ENCODE results near the gene SLC25A45.

Gene SLC25A45

DNA sequence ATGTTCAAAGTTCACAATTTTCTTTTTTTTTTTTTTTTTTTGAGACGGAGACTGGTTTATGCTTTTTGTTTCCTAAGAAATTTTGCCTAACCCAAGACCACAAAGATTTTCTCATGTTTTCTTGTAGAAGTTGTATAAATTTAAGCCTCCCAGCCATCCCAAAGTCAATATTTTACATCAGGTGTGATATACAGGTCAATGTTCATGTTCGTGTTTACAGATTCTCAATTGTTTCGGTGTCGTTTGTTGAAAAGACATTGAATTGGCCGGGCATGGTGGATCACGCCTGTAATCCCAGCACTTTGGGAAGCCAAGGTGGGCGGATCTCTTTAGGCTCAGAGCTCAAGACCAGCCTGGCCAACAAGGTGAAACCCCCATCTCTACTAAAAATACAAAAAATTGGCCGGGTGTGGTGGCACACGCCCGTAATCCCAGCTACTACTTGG is 19.4 kb upstream of the SLC25A45 start:
- peaks cover 42% of the 10 kb centered on the region for H3K36me3 ChIP-seq (ENCODE audit: control insufficient read depth, insufficient read depth, low read length)
- no peaks in the 10 kb centered on the region for H3K4me1 ChIP-seq (ENCODE audit: control insufficient read depth, insufficient read depth, low read length, poor library complexity, severe bottlenecking)
- no peak for DNase-seq
- H3K9me3 ChIP-seq (ENCODE audit: control insufficient read depth, low read length), result no peaks in the 10 kb centered on the region
- H3K27me3 ChIP-seq (replicated peaks; ENCODE audit: control insufficient read depth, insufficient read depth, low read length, poor library complexity, severe bottlenecking), result no peaks in the 10 kb centered on the region
- H3K4me3 ChIP-seq (ENCODE audit: insufficient read depth, low read depth, low read length, poor library complexity, severe bottlenecking), result no peak overlapping the region
- H3K27ac ChIP-seq (ENCODE audit: insufficient read depth, low read length, poor library complexity, severe bottlenecking), result no peak overlapping the region

DNA sequence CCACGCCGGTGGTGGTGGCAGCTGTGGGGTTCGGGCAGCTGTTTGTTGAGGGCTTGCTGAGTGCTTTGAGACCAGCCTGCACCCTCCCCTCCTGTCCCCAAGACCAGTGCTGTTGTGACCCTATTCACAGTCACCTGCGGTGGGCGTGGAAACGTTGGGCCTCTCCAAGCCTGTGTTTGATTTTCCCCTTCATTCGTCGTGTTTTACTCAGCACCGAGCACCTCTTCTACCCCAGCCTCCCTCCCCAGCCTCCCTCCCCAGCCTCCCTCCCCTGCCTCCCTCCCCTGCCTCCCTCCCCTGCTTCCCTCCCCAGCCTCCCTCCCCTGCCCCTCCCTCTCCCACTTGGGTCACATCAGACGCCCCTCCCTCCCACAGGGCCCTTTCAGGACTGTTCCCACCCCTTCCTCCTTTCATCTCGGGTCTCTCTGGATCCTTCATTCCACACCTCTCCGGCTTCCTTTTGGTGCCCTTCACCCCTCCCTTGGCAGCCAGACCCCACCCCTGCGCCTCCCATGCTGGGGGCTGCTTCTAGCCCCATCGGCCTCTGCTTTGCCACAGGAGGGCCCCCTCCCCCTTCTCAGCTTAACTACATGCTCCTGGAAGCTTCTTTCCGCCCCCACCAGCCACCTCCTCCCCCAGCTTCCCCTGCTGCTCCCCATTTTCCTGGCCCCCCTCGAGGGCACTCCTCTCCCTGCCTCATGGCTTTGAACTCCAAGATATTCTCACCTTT is 18.8 kb upstream of the SLC25A45 start:
- H3K4me1 ChIP-seq (ENCODE audit: control insufficient read depth, insufficient read depth, low read length, poor library complexity, severe bottlenecking), result no peaks in the 10 kb centered on the region
- no peaks in the 10 kb centered on the region for H3K27me3 ChIP-seq (replicated peaks; ENCODE audit: control insufficient read depth, insufficient read depth, low read length, poor library complexity, severe bottlenecking)
- no peaks in the 10 kb centered on the region for H3K9me3 ChIP-seq (ENCODE audit: control insufficient read depth, low read length)
- no peak for DNase-seq
- no peak overlapping the region for H3K27ac ChIP-seq (ENCODE audit: insufficient read depth, low read length, poor library complexity, severe bottlenecking)
- H3K4me3 ChIP-seq (ENCODE audit: insufficient read depth, low read depth, low read length, poor library complexity, severe bottlenecking), result no peak overlapping the region
- H3K36me3 ChIP-seq (ENCODE audit: control insufficient read depth, insufficient read depth, low read length), result peaks cover 45% of the 10 kb centered on the region

DNA sequence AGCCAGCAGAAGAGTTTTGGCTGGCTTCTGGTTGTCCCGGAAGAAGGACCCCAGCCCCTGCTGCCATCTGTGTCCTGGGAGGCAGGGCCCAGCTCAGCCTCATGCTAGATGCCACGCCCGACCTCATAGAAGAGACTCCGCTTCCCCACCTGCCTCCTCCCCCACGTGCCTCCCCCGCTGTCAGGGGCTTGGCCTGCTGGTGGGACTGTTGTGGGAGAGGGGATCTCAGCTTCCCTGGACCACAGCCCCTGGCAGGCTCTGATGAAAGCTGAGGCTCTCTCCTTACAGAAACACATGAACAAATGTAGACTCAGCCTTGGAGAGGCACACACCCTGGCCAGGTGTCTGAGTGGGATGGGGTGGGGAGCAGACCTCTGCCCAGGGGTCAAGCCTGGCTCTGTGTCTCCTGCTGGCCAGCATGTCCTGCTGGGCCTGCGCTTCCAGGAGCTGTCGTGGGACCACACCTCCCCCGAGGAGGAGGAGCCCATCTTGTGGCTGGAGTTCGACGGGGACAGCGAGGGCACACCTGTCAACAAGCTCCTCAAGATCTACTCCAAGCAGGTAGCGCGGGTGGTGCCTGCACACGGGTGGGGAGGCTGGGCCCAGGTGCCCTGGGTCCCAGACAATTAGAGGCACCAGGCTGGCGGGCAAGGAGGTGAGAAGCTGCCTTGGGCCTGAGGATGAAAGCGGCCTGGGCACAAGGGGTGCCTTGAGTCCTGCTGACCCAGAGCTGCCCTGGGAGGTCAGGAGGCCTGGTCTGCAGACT is 18.0 kb upstream of the SLC25A45 start:
- no peak for DNase-seq
- Histone ChIP-seq H3K27ac (ENCODE audit: insufficient read depth, low read length, poor library complexity, severe bottlenecking) (no peak overlapping the region), H3K36me3 (ENCODE audit: control insufficient read depth, insufficient read depth, low read length) (peaks cover 51% of the 10 kb centered on the region), H3K27me3 (replicated peaks; ENCODE audit: control insufficient read depth, insufficient read depth, low read length, poor library complexity, severe bottlenecking) (no peaks in the 10 kb centered on the region), H3K9me3 (ENCODE audit: control insufficient read depth, low read length) (no peaks in the 10 kb centered on the region), H3K4me3 (ENCODE audit: insufficient read depth, low read depth, low read length, poor library complexity, severe bottlenecking) (no peak overlapping the region), H3K4me1 (ENCODE audit: control insufficient read depth, insufficient read depth, low read length, poor library complexity, severe bottlenecking) (no peaks in the 10 kb centered on the region)

DNA sequence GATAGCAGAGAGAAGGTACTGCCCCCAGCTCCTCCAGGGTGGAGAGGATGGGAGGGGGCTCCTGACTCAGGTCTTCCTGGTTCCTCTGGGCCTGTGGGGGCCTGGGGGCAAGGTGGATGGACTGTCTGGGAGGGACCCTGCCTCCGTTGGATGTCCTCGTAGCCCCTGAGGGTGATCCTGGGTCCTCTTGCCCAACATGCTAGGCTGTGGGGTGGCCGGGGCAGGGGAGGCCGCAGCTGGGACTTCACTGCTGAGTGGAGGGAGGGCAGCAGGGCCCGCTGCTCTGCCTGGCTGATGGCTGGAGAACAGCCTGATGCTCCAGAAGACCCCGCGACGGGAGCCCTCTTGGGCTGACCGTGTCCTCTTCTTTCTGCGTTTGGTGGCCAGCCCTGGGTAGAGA is 17.4 kb upstream of the SLC25A45 start:
- no peaks in the 10 kb centered on the region for H3K4me1 ChIP-seq (ENCODE audit: control insufficient read depth, insufficient read depth, low read length, poor library complexity, severe bottlenecking)
- H3K4me3 ChIP-seq (ENCODE audit: insufficient read depth, low read depth, low read length, poor library complexity, severe bottlenecking), result no peak overlapping the region
- peaks cover 52% of the 10 kb centered on the region for H3K36me3 ChIP-seq (ENCODE audit: control insufficient read depth, insufficient read depth, low read length)
- H3K27me3 ChIP-seq (replicated peaks; ENCODE audit: control insufficient read depth, insufficient read depth, low read length, poor library complexity, severe bottlenecking), result no peaks in the 10 kb centered on the region
- H3K27ac ChIP-seq (ENCODE audit: insufficient read depth, low read length, poor library complexity, severe bottlenecking), result no peak overlapping the region
- no peaks in the 10 kb centered on the region for H3K9me3 ChIP-seq (ENCODE audit: control insufficient read depth, low read length)
- no peak for DNase-seq

DNA sequence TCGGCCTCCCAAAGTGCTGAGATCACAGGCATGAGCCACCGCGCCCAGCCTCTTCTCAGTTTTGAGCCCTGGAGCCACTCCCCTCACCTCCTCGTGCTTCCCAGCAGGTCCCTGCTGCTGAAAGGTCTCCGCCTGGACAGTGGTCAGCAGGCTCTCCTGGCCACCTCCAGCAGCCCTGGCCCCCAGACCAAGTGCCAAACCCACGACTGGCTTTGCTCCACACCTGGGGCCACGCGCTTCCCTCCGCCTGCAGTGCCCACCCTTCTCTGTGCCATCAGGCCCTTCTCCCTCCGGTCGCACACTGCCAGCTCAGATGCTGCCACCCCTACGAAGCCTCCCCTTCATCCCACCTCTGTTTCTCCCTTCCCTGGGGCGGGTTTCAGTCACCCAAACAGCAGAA is 16.8 kb upstream of the SLC25A45 start:
- Histone ChIP-seq H3K27me3 (replicated peaks; ENCODE audit: control insufficient read depth, insufficient read depth, low read length, poor library complexity, severe bottlenecking) (no peaks in the 10 kb centered on the region), H3K27ac (ENCODE audit: insufficient read depth, low read length, poor library complexity, severe bottlenecking) (no peak overlapping the region), H3K36me3 (ENCODE audit: control insufficient read depth, insufficient read depth, low read length) (peaks cover 52% of the 10 kb centered on the region), H3K9me3 (ENCODE audit: control insufficient read depth, low read length) (no peaks in the 10 kb centered on the region), H3K4me1 (ENCODE audit: control insufficient read depth, insufficient read depth, low read length, poor library complexity, severe bottlenecking) (no peaks in the 10 kb centered on the region), H3K4me3 (ENCODE audit: insufficient read depth, low read depth, low read length, poor library complexity, severe bottlenecking) (no peak overlapping the region)
- DNase-seq, result no peak

DNA sequence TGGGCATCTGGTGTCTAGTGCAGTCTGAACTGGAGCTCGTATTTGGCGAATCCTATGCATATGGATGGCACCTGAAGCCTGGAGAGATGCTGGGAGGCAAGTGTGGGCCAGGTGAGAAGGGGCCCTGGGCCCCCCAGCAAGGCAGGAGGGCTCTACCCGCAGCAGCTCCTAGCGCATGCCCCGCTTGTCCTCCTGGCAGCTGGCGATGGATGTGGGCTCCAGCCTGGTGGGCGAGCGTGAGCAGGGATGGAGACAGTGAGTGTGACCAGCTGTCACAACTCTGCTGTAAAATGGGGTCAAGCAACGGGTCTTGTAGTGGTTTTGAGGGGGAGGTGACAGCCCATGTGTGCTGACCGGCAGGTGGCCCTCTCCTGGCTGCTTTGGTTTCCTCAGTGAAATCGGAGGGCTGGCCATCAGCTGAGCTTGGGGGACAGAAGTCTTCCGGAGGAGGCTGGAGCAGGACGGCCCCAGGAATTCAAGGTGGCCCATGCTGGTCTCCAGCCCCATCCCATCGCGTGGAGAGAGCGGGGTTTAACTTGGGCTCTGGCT is 16.0 kb upstream of the SLC25A45 start:
- Histone ChIP-seq H3K27me3 (replicated peaks; ENCODE audit: control insufficient read depth, insufficient read depth, low read length, poor library complexity, severe bottlenecking) (no peaks in the 10 kb centered on the region), H3K9me3 (ENCODE audit: control insufficient read depth, low read length) (no peaks in the 10 kb centered on the region), H3K4me1 (ENCODE audit: control insufficient read depth, insufficient read depth, low read length, poor library complexity, severe bottlenecking) (no peaks in the 10 kb centered on the region), H3K27ac (ENCODE audit: insufficient read depth, low read length, poor library complexity, severe bottlenecking) (no peak overlapping the region), H3K4me3 (ENCODE audit: insufficient read depth, low read depth, low read length, poor library complexity, severe bottlenecking) (no peak overlapping the region), H3K36me3 (ENCODE audit: control insufficient read depth, insufficient read depth, low read length) (peaks cover 55% of the 10 kb centered on the region)
- no peak for DNase-seq

DNA sequence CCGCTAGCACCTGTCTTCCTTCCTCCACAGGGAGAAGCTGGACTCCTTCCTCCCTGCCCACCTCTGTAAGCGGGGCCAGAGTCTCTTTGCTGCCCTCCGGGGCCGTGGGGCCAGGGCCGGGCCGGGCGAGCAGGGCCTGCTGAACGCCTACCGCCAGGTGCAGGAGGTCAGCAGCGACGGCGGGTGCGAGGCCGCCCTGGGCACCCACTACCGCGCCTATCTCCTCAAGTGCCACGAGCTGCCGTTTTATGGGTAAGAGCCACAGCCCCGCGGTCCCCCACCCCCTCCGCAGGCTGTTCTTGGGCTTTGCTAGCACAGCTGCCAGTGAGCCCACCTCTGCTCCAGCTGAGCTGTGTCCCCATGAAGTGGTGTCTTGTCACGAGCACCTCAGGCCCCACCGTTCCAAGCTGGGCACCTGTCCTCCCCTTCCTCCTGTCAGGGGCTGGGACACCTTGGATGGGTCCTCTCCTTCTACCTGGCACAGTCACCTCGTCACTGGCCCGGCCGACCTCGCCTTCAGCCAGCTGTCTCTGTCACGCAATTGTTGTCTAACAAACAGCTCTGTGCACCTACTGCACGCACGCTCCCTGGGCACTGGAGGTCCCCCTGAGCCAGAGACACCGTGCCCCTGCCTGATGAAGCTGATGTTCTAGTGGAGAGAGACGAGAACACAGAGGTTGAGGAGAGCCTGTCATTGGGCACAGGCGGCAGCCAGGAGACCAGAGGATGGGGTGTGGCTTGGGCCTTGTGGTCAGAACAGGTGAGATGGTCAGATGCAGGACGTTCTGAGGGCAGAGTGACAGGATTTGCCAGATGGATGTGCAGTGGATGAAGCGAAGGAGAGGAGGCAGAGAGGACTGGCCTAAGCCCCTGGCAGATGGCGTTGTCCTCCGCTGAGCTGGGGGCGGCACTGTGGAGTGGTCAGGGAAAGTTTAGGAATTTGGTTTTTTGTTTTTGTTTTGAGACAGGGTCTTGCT is 14.6 kb upstream of the SLC25A45 start:
- Histone ChIP-seq H3K36me3 (ENCODE audit: control insufficient read depth, insufficient read depth, low read length) (peaks cover 55% of the 10 kb centered on the region), H3K27me3 (replicated peaks; ENCODE audit: control insufficient read depth, insufficient read depth, low read length, poor library complexity, severe bottlenecking) (no peaks in the 10 kb centered on the region), H3K27ac (ENCODE audit: insufficient read depth, low read length, poor library complexity, severe bottlenecking) (no peak overlapping the region), H3K4me1 (ENCODE audit: control insufficient read depth, insufficient read depth, low read length, poor library complexity, severe bottlenecking) (no peaks in the 10 kb centered on the region), H3K4me3 (ENCODE audit: insufficient read depth, low read depth, low read length, poor library complexity, severe bottlenecking) (no peak overlapping the region), H3K9me3 (ENCODE audit: control insufficient read depth, low read length) (no peaks in the 10 kb centered on the region)
- no peak for DNase-seq

DNA sequence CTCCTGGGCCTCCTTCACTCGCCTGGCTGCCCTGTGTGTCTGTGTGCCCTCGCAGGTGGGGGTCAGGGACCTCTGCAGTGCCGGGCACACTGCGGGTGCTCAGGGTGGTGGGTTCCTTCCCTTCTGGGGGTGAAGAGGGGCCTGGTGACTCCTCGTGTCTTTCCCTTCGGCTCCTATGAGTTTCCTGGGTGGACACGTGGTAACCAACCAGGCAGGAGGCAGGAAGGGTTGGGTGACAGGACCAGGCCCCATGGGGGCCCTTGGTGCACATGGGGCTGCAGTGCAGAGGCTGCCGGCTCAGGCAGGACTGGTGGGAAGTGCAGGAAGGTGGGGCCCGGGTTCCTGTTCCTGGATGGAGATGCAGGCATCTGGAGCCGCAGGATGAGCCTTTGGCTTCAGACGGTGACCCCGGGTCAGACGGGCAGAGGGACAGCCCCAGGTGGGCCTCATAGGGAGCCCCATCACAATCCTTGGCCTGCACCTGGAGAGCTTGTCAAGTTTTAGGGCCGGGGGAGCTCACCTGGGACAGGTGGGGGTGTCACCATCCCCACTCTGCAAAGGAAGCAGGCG is 13.6 kb upstream of the SLC25A45 start:
- no peak for DNase-seq
- Histone ChIP-seq H3K27ac (ENCODE audit: insufficient read depth, low read length, poor library complexity, severe bottlenecking) (no peak overlapping the region), H3K36me3 (ENCODE audit: control insufficient read depth, insufficient read depth, low read length) (peaks cover 57% of the 10 kb centered on the region), H3K27me3 (replicated peaks; ENCODE audit: control insufficient read depth, insufficient read depth, low read length, poor library complexity, severe bottlenecking) (no peaks in the 10 kb centered on the region), H3K9me3 (ENCODE audit: control insufficient read depth, low read length) (no peaks in the 10 kb centered on the region), H3K4me1 (ENCODE audit: control insufficient read depth, insufficient read depth, low read length, poor library complexity, severe bottlenecking) (no peaks in the 10 kb centered on the region), H3K4me3 (ENCODE audit: insufficient read depth, low read depth, low read length, poor library complexity, severe bottlenecking) (no peak overlapping the region)

DNA sequence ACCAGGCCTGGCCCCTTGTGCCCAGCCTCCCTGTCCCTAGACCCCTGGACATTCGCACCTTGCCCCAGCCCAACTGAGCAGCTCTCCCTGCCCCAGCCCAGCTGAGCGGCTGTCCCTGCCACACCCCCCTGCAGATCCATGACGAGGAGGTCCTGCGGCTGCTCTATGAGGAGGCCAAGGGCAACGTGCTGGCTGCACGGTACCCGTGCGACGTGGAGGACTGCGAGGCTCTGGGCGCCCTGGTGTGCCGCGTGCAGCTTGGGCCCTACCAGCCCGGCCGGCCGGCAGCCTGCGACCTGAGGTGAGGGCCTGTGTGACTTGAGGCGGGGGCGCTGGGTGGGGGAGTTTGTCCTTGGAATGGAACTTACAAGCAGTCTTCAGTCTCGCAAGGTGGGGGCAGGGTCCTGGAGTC is 11.7 kb upstream of the SLC25A45 start:
- Histone ChIP-seq H3K27ac (ENCODE audit: insufficient read depth, low read length, poor library complexity, severe bottlenecking) (no peak overlapping the region), H3K4me3 (ENCODE audit: insufficient read depth, low read depth, low read length, poor library complexity, severe bottlenecking) (no peak overlapping the region), H3K4me1 (ENCODE audit: control insufficient read depth, insufficient read depth, low read length, poor library complexity, severe bottlenecking) (peaks cover 15% of the 10 kb centered on the region), H3K9me3 (ENCODE audit: control insufficient read depth, low read length) (no peaks in the 10 kb centered on the region), H3K36me3 (ENCODE audit: control insufficient read depth, insufficient read depth, low read length) (peaks cover 45% of the 10 kb centered on the region), H3K27me3 (replicated peaks; ENCODE audit: control insufficient read depth, insufficient read depth, low read length, poor library complexity, severe bottlenecking) (no peaks in the 10 kb centered on the region)
- DNase-seq, result no peak
